GM18909 (cell line): ENCODE data around the gene SLC17A9.

Experiments used
- ATAC-seq: cut with Tn5 transposase; IDR thresholded peaks from one replicate; pipeline ENCODE4 v1.9.1; 2021; ENCODE audit warnings: mild to moderate bottlenecking; ENCODE audit not compliant: unreplicated experiment, poor library complexity

The SLC17A9 gene

GRCh38 chr20:62952373-62952967, at the start of gene SLC17A9:
TSS of gene SLC17A9 (plus strand) at chr20:62952709. CDS start at chr20:62952831, 122 bp downstream.
- peak; percentile 58 for ATAC-seq

DNA sequence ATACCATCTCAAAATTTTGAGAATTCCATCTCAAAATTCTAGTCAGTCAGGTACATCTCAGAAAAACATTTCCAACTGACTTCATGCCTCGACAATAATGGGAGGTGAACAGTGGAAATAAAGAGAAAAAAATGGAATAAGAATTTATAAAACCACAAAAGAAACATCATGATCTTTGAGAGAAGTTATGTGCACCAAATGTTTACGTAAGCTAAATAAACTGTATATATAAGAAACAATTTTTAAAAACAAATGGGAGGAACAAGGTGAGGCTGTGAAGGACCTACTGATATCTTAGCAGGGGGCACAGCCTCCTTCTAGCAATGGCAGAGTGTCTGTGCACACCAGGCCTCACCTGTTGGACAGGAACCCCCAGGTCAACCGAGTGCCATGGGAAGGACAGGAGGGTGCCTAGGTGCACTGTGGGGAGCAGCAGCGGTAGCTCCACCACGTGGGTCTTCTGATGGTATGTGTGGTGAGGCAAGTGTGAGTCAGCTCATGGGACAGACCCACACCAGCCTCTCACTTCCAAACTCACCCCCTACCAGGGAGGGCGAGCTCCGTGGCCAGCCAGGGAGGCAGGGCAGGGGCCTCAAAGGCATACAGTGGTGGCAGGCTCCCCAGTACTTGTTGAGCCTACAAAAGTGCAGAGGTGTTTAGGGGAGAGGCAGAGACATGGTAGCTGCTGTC, 49.4 kb upstream of the SLC17A9 start:
- ATAC-seq, result no peak

GRCh38 chr20:62905536-62906117, 46.9 kb upstream of the SLC17A9 start:
- ATAC-seq, result no peak

DNA sequence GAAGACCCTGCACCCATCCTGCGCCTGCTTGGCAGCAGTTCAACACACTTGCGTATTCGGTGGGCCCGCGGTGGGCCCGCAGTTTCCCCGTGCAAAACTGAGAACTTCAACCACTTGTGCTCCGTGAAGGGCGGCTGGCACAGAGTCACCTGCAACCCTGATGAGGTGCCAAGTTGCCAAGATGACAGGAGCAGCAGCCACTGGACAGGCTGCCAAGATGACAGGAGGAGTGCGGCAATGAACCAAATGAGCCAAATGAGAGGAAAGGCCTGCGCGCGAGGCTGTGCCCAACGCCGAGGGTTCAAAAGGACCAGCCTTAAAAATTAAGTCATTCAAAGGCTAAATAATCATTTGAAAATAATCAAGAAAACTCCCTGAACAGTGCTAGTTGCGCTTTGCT, 46.3 kb upstream of the SLC17A9 start:
- ATAC-seq, result no peak

- no peak for ATAC-seq
Measured at GRCh38 chr20:62906647-62907375, 45.7 kb upstream of the SLC17A9 start.

GRCh38 chr20:62907384-62908317, 44.9 kb upstream of the SLC17A9 start:
- ATAC-seq, result no peak

DNA sequence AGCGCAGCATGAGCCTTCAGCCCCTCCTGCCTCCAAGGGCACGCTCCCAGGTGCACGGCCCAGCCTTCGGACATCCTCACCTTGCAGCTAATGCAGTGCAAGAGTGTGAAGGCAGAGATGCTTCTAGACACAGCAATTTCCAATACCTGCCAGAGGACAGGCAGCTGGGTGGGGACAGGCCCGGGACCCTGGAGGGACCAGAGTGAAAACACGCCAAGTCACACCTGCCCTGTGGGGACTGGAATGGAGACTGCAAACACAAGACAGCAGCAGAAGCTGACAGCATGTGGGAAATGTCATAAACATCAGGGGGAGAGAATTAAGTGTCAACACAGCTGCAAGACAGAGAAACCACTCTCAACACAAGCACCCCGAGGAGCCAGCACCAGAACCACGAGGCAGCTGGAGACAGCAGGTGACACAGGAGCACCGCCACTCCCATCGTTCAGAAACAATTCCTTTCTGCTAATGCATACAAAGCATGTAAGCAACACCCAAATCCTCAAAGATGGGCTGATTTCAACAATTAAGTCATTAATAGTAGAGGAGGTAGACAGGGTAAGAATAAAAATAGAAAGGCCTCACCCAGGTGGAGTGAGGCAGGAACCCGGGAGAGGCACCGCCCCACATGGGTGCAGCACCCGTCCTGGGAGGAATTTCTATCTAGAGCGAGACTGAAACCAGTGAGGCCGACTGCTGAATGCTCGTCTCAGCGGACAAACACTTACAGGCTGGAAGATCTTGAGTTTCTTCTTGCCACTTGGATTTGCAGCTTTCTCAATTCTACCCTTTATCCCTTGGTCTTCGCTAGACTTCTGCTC, 43.3 kb upstream of the SLC17A9 start:
- no peak for ATAC-seq

GRCh38 chr20:62910217-62910766, 42.2 kb upstream of the SLC17A9 start:
- ATAC-seq, result no peak

DNA sequence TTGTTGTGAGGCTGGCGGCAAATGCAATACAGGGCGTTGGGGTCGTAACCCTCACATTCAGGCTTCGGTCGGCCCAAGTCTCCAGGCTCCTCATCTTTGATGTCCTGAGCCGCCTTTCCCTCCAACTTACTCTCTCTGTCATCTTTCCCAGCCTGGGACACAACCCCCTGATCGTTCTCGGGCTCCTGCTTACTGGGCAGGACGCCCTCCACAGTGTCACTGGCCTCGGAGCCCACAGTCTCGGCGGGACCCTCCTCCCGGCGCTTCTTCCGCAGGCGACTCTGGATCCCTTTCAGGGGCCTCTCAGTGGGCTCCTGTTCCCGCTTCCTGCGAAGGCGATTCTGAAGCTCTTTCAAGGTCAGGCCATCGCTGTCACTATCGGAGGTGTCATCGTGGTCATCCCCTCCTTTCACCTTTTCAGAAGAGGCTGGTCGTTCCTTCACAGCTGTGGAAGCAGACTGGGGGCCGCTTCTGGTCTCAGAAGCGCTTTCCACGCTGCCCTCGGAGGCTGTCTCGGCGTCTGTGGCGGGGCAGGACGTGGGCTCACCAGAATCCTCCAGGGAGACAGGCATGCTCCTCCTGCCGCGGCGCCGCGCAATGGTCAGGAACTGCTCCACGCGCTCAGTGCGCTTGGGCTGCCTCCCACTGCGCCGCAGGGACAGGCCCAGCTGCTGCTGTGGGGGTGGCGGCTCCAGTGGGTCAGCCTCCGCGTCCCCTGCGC, 41.6 kb upstream of the SLC17A9 start:
- no peak for ATAC-seq

DNA sequence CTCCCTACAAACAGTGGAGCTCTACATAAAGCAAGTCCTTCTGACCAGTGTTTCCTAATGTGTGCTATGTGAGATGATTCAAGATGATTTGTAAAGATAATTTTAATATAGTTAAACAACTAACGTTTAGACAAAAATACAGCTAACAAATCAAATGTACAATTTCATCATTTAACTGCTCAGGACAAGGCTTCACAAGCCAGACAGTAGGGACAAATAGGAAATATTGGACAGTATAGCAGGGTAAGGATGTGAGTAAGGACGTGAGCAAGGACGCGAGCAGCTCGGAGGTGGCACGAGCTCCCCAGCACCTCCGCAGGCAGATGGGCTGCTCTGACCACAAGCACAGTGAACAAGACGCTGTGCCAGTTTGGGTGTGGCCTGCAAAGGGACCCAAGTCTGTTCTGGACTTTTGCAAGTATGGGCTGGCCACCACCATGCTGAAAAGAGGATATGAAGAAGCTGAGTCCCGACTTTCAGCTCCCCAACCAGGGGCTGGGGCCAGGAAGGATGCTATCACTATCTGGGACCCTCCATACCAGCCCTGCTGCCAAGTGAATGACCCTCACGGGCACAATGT, 40.7 kb upstream of the SLC17A9 start:
- ATAC-seq, result no peak

GRCh38 chr20:62913043-62913630, 39.4 kb upstream of the SLC17A9 start:
- ATAC-seq, result no peak

- ATAC-seq, result no peak
Measured at GRCh38 chr20:62914436-62914835, 38.1 kb upstream of the SLC17A9 start.

DNA sequence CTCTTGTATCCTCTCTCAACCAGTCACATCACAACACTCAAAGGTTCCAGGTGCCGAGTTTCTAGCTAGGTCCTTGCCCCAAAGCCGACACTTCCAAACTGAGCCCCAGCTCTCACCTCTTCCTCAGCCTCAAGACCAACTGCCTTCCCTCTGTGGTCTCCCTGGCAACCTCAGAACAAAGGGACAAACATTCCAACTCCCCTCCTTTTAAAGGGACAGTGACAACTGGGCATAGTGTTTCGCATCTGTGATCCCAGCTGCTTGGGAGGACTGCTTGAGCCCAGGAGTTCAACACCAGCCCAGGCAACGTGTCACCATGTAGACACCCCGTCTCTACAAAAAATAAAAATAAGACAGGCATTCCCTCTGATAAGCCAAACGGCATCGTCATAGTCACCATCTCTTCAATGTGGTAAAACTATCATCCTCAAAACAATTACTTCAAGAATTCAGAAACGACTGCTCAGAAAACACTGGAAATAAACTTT, 37.5 kb upstream of the SLC17A9 start:
- no peak for ATAC-seq

DNA sequence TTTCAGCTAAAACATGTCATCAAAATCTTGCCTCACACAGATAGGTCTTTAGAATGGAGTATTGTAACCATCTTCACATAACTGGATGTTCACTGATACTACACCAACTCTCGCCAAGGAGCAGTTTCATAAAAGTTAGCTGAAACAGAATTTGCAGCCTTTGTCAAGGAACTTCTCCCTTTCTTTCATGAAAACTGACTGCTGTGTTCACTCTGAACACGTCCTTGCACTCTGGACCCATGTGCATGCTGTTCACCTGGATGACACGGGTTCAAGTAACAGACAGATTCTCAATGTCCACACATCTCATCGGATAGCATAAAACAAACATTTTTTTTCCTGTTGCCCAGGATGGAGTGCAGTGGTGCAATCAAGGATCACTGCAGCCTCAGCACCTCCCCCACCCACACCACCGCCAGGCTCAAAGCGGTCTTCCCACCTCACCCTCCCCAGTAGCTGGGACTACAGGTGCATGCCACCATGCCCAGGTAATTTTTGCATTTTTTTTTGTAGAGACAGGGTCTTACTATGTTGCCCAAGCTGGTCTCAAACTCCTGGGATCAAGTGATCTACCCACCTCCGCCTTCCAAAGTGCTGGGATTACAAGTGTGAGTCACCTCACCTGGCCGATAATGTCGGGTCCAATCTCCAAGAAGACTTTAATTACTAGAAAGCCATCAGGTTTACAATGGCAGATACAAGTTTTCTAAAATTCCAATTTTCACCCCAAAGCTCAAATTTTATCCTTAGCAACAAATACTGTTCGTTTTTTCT, 35.6 kb upstream of the SLC17A9 start:
- ATAC-seq, result no peak

DNA sequence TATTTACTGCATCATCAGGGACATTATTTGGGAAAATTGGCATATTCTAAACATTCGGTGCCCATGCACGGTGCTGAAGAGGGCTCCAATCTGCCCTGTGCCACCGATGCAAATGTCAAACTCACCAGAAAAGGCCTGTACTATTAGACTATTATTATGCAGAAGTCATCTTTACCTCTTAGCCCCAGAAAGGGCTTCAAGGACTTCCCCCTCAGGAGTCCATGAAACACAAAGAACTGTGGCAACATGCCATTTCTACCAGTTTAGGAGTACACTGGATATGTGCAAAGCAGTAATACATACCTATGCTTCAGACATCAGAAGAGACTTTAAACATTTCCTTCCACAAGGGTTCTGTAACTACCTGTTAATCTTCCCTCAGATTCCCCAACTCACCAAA, 34.8 kb upstream of the SLC17A9 start:
- ATAC-seq, result no peak

GRCh38 chr20:62918147-62918546, 34.4 kb upstream of the SLC17A9 start:
- ATAC-seq, result no peak

DNA sequence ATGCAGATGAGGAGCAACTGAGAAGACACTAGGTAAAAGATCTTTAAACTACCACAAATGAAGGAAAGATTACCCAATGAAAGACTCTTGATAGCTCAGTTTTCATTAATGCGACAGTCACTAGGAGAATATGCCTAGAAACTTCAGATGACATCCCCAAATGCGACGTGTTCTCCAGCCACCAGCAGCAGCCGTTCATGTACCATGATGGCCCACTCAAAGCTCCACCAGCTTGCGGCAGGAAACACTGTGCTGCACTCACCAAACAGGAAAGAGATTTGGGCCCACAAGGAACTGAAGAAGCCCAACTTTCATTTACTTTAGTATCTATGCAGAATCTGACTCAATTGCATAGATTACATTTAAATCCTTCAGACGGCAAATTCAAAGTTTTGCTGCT, 33.7 kb upstream of the SLC17A9 start:
- ATAC-seq, result no peak
